HG03108 (cell line): Measurements from ENCODE around the gene LIPF.
"Not testable (repeated sequence)": the region's sequence is repeated elsewhere in the genome, so short reads cannot be mapped to it uniquely, and the experiment has no call there.

Experiments
- ATAC-seq: cut with Tn5 transposase; IDR thresholded peaks from one replicate; pipeline ENCODE4 v1.9.1; 2021; ENCODE audit warnings: moderate library complexity; ENCODE audit not compliant: unreplicated experiment

Gene LIPF

DNA sequence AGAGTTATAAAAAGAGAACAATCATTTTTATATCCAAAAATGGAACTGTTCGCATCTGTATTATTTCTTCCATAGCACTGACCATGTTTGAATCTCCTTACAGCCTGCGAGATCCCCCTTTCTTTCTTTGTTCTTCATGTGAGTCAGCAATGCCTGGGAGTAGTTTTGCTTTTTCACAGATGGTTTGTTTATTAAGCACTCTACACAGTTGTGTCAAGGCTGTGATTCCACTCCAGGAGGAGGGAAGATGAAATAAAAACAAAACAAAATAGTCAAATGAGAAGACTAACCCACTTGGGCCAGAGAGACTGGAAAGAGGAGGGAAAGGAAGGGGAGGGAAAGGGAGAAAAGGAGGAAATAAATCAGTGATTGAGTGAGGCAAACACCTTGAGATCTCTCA, 7.8 kb downstream of the LIPF start:
- no peak for ATAC-seq

DNA sequence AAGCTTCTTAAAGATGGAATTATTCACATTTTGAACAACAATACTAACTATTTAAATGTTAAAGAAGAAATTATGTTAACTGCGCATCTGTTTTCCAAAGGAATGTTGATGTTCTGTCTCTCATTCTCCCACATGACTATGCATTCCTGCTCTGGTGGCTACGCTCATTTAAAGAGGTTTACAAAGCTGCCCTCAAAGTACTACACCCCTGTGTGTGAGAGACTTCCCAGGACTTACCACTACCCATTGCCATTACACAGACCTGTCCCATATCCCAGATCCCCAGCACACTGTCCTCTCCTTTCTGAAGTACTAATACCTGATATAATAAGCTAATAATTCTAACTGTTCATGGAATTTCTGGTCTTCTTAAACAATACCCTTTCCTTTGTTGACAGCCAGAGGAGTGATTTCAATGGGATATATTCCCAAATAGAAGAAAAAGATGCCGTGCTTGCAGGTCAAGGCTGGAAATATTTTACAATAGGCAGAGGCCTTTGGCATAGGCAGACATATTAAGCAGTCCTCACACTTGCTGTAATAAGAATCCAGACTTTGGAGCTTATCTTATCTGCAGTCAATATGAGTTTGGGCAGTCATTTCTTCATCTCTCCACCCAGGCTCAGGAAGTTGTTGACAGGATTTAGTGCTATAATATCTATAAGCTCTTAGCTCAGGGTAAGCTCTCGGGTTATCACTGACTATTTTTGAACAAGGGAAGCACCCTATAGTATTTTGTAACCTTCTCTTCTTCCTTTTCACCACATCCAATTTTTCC, 12.2 kb downstream of the LIPF start:
- ATAC-seq = no peak

DNA sequence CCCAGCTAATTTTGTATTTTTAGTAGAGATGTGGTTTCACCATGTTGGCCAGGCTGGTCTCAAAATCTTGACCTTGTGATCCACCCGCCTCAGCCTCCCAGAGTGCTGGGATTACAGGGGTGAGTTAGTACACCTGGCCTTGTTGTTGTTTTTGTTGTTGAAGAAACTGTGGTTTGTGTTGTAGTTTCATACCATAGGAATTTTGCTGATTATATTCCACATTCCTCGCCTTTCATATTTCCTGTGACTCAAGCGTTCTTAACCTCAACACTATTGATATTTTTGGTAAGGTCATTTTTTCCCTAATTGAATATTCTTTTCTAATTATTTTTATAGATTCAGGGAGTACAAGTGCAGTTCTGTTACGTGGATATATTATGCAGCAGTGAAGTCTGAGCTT, 16.7 kb downstream of the LIPF start:
- ATAC-seq = no peak

DNA sequence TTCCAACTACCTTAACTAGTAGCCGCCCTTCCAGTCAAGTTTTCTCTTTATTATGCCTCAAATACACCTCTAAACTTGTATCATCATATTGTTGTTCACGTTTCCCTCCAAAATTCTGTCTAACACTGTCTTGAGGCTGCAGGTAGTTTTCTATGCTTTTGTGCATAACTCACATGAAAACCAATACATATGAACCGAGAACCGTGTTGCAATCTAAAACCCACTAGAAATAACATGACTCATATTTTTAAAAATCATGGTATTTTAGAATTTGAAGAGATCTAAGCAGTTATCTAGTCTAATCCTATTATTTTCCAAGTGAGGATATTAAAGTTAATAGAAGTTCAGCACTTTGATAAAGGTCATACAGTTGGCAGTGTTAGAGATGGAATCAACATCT, 18.2 kb downstream of the LIPF start:
- no peak for ATAC-seq

DNA sequence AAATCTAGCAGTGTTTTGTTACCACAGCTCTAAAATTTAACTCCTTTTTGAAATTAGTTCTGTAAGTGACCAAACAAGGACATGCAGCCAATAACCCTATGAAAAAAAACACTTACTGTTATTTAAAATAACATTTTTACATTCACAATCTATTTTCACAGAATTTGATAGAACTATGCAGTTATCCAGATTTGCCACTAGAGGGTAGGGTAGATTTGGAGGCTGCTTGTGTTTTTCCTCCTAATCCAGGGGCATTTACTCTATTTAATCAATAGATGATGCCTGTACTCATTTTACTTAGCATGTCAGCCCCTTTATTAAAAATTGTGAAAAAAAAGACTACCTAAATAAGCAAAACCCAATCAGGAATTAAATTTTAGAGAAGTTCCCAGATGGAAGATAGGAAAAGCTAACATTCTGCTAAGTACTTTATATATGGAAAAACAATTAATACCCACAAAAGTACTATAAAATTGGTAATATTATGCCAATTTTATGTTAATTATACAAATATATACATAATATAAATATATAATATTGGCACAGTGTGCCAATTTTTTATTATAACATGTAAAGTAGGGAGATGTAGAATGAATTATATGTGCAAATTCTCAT, 23.7 kb downstream of the LIPF start:
- ATAC-seq = no peak

DNA sequence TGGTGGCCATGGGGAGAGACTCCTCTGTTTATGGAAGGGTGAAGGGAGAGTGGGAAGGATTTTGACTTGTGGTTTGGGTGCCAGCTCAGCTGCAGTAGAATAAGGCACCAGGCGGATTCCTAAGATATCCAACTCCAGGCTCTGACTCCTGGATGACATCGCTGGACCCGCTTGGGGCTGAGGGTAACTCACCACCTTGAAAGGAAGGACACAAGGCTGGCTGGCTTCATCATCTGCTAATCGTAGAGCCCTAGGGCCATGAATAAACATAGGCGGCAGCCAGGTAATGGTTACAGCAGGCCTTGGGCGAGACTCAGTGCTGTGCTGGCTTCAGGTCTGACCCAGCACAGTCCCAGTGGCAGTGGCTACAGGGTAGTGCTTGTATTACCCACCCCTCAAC, 25.1 kb downstream of the LIPF start:
- no peak for ATAC-seq

DNA sequence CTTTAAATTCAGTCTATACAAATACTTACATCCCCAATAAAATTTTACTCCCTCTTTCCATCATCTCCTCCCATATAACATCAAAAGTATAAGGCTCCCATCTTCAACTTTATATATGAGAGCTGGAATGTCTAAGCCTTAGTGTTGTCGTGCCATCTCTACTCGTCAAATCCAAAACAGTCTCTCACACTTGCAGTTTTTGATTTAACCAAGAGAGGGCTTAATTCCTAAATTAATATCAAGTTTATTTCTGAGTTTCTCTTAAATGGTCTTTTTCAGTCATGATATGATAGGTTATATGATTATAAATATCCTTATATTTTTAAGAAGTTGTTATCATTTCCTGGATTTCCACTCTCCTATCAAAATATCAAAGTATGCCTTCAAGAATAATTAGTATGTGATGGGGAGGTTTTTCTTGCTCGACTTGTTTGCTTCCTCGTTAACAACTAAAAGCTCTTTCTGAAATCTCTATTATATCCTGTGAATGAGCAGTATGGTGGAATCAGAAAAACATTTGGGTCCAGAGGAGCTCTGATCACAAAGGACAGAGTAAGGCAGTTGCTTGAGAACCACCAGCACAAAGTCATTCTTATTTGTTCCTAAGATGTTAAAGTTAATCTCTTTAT, 29.3 kb downstream of the LIPF start:
- ATAC-seq = no peak

DNA sequence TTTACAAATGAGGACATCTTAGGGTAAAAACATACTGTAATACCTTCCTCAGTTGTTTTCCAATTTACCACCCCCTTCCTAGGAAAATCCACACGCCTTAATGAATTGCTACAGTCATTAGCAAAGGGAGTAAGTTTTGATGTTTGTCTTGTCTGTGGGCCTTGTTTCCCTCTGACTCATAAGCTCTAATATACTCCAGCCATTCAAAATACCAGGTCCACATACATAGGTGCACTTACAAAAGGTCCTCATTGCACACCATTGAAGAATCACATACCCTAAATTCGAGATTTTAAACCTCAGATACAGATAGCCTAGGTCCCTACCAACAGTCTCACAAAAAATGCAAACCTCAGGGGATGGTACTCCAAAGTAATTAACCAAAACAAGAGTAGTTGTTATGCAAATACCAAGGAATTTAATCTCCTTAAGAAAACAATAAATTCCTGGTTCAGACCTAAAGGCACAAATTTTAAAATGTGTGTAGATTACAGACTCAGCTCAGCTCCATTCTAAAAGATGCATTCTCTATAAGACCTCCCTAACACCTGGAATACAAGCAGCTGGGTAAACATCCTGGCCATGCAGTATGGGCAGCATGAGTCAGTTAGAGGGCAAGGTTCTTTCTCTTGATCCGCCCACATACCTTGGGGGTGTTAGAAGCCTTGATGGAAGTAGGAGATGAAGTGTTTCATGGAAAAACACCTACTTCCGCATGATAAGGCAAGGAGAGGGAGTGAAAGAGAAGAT, 38.8 kb downstream of the LIPF start:
- ATAC-seq = no peak

DNA sequence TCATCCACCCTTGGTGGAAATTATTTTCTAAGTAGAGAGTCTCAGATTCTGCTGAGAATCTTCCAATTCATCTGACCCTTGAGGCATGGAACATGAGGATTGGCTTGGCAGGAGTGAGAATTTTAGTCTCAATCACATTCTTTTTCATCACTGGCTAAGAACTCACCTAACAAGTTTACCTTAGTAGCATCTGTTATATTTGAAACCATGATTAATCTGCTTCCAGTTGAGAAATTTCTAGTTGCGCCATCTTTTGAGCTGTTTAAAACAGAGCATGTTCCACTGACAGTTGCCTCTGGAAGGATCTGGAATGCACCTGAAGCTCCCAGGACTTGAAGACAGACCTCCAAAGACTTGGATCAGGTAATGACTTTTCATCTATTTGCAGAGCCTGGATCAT, 41.7 kb downstream of the LIPF start, which contains the start of gene LIPK:
Gene LIPK, plus strand, starts transcription at position 292 of the 400 bp plus-strand sequence. CDS start 18,295 bp downstream, outside the sequence.
- ATAC-seq = no peak

DNA sequence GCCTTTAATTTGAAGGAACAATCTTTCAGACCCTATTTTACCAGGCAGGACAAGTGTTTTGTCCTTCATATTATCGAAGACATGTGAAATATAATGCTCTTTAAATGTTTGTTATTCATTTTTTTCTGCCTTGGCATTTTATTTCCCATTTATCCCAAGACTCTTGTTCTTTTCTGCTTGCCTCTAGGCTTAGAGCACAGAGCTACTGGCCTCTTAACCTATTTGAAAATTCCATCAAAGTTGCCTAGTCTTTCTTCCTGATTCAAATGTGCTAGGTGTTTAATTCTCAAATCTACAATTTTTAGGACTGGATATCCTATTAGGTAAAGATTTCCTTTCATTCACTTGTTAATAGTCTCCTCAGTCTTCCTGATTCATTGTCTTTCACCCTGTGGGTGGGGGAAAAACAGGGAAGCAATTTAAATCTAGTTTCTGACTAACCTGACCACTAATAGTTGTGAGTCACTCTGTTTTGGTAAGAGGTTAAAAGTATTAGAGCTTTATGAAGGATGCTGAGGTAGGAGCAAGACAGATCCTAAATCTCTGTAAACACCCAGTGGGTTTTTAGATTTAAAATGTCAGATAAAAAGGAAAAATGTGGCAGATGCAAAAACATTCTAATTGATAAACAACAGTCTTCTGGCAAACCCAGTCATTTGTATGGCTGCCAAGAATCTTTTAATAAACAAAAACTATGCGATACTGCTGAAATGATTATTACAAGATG, 43.4 kb downstream of the LIPF start:
- no peak for ATAC-seq

DNA sequence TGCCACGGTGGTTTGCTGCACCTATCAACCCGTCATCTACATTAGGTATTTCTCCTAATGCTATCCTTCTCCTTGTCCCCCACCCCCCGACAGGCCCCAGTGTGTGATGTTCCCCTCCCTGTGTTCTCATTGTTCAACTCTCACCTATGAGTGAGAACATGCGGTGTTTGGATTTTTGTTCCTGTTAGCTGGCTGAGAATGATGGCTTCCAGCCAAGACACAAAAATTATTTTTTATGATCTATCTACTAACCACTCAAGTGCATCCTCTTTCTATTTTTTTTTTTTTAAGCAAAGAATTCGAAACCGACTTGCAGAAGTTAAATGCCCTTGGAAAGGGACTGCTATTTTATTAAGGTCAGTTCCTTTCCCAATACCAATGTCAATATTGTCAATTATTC, 45.1 kb downstream of the LIPF start:
- not testable (repeated sequence) for ATAC-seq

DNA sequence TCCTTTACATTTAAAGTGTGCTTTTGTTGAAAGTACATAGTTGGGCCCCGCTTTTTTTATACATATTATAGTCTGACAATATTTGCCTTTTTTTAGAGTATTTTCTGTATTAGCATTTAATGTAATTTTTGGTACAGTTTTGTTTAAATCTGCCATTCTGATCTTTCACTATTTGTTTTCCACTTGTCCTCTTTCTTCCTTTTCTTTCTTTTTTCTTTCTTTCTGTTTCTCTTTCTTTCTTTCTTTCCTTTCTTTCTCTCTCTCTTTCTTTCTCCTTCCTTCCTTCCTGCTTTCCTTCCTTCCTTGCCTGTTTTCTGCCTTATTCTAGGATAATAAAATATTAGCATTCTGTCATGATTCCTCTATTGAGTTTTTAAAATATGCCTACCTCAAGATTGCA, 51.3 kb downstream of the LIPF start:
- no peak for ATAC-seq

DNA sequence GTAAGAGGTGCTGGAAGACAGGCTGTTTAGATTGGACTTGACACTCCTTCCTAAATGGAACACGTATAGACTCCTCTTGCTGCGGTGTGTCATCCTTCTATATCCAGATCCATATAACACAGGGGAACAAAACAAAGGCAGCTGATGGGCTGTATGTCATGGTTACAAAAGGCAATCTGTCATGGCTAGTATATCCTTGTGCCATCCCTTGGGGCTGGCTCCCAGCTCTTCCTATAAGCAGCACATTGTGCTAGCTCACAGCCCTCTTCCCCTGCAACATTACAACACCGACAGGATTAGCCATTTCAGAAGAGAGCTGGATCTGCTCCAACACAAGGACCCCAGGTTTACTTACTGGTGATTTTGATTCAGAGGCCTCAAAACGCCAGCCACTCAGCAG, 57.1 kb downstream of the LIPF start:
- ATAC-seq = no peak

DNA sequence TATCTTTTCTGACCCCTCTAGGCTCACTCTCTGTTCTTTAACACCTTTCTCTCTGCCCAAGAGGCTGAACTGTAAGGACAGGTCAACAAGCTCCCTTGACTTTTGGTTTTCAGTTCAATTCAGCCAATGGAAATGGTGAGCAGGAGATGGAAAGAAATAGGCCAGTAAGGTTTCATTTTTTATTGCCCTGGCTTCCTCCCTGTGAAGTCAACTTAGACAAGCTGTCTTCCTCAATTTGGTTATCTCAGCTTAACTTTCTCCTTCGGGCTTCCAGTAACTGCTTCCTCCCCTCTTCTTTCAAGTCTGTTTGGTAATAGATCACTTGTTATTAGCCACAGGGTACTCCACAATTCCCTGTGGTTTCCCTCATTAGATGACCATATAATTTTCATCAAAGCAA, 61.6 kb downstream of the LIPF start:
- ATAC-seq = no peak

DNA sequence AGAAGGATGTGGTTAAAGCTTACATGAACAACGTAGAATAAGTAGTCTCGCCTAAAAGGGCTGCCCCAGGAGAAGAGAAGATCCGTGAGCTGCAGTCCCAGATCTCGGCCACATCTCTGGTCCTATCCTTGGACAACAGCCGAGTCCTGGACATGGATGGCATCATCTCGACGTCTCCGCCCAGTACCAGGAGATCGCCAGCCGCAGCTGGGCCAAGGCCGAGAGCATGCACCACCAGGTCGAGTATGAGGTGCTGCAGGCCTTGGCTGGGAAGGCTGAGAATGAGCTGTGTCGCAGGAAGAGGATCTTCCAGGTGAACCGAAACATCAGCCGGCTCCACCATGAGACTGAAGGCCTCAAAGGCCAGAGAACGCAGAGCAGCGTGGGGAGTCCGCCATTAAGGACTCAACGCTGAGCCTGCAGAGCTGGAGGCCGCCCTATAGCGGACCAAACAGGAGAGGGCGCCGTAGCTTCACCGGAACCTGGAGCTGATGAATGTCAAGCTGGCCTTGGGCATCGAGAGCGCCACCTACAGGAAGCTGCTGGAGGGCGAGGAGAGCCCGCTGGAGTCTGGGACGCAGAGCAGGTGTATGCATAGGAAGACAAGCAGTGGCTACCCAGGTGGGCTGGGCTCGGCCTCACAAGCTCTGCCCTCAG, 64.0 kb downstream of the LIPF start:
- no peak for ATAC-seq
